H9 (cell line): ENCODE measurements around the gene GPC1. TPM values are rescaled to one million over a fixed set of nuclear protein-coding genes. Genes with fewer than 3 reads are reported as not detected.

Experiments
- DNase-seq: peaks from one replicate; pipeline ENCODE4 v3.0.0-alpha.2; 2017
- H2AFZ ChIP-seq: one replicate; pipeline ENCODE4 v1.6.1; 2013; ENCODE audit warnings: mild to moderate bottlenecking, low read length, control low read depth, moderate library complexity
- H2AK5ac ChIP-seq: 2 replicates; pipeline ENCODE4 v1.6.1; 2013; ENCODE audit warnings: low read length, control low read depth, mixed read lengths; ENCODE audit not compliant: insufficient read length
- H2BK120ac ChIP-seq: one replicate; pipeline ENCODE4 v1.6.1; 2013; ENCODE audit warnings: low read depth, mild to moderate bottlenecking, low read length, control low read depth, inconsistent platforms; ENCODE audit not compliant: poor library complexity, severe bottlenecking
- H2BK12ac ChIP-seq: 2 replicates; pipeline ENCODE4 v1.6.1; 2013; ENCODE audit warnings: low read length, control low read depth, mixed read lengths, low read depth; ENCODE audit not compliant: insufficient read length
- H2BK15ac ChIP-seq: 2 replicates; pipeline ENCODE4 v1.6.1; 2013; ENCODE audit warnings: low read depth, low read length, control low read depth
- H2BK20ac ChIP-seq: one replicate; pipeline ENCODE4 v1.6.1; 2013; ENCODE audit warnings: low read depth, mild to moderate bottlenecking, low read length, control low read depth, inconsistent platforms; ENCODE audit not compliant: poor library complexity, severe bottlenecking
- H2BK5ac ChIP-seq: 2 replicates; pipeline ENCODE4 v1.6.1; 2013; ENCODE audit warnings: low read length, control low read depth, mixed read lengths; ENCODE audit not compliant: insufficient read length
- H3K14ac ChIP-seq: 2 replicates; pipeline ENCODE4 v1.6.1; 2013; ENCODE audit warnings: low read length, control low read depth; ENCODE audit not compliant: insufficient read depth
- H3K18ac ChIP-seq: 2 replicates; pipeline ENCODE4 v1.6.1; 2013; ENCODE audit warnings: low read depth, mild to moderate bottlenecking, mixed read lengths, low read length, control low read depth; ENCODE audit not compliant: insufficient read length
- H3K23ac ChIP-seq: 2 replicates; pipeline ENCODE4 v1.6.1; 2013; ENCODE audit warnings: low read length, control low read depth, mixed read lengths, low read depth; ENCODE audit not compliant: insufficient read length
- H3K23me2 ChIP-seq: 2 replicates; pipeline ENCODE4 v1.6.1; 2013; ENCODE audit warnings: low read depth, mild to moderate bottlenecking, mixed read lengths, low read length, control low read depth; ENCODE audit not compliant: insufficient read length, poor library complexity, severe bottlenecking
- H3K27ac ChIP-seq: 2 replicates; pipeline ENCODE4 v1.5.1; 2013; ENCODE audit warnings: low read length, control low read depth, mixed read lengths, low read depth; ENCODE audit not compliant: insufficient read length
- H3K27me3 ChIP-seq: 2 replicates; pipeline ENCODE4 v1.6.1; 2013; ENCODE audit warnings: low read length, control low read depth, inconsistent platforms; ENCODE audit not compliant: insufficient read depth
- H3K4ac ChIP-seq: 2 replicates; pipeline ENCODE4 v1.6.1; 2013; ENCODE audit warnings: low read depth, mild to moderate bottlenecking, control low read depth, inconsistent platforms, low read length, moderate library complexity
- H3K4me1 ChIP-seq: 2 replicates; pipeline ENCODE4 v1.6.1; 2013; ENCODE audit warnings: low read length, control low read depth, inconsistent platforms; ENCODE audit not compliant: insufficient read depth
- H3K4me2 ChIP-seq: 2 replicates; pipeline ENCODE4 v1.6.1; 2013; ENCODE audit warnings: low read length, control low read depth, mixed read lengths; ENCODE audit not compliant: insufficient read length, insufficient read depth
- H3K56ac ChIP-seq: 2 replicates; pipeline ENCODE4 v1.6.1; 2013; ENCODE audit warnings: low read depth, mild to moderate bottlenecking, mixed read lengths, low read length, control low read depth; ENCODE audit not compliant: insufficient read length
- H3K79me1 ChIP-seq: 2 replicates; pipeline ENCODE4 v1.6.1; 2013; ENCODE audit warnings: low read depth, mild to moderate bottlenecking, moderate library complexity, low read length, control low read depth, inconsistent platforms; ENCODE audit not compliant: insufficient read depth, poor library complexity, severe bottlenecking
- H3K79me2 ChIP-seq: 2 replicates; pipeline ENCODE4 v1.6.1; 2013; ENCODE audit warnings: low read length, control low read depth, inconsistent platforms; ENCODE audit not compliant: insufficient read depth
- H3K9ac ChIP-seq: 2 replicates; pipeline ENCODE4 v1.6.1; 2013; ENCODE audit warnings: low read length, control low read depth, mixed read lengths; ENCODE audit not compliant: insufficient read length; ENCODE audit errors: extremely low read depth
- H3K9me3 ChIP-seq: one replicate; pipeline ENCODE4 v1.6.1; 2013; ENCODE audit warnings: low read depth, low read length, inconsistent platforms; ENCODE audit not compliant: control insufficient read depth
- H3T11ph ChIP-seq: one replicate; pipeline ENCODE4 v1.6.1; 2013; ENCODE audit warnings: mild to moderate bottlenecking, low read length, control low read depth, inconsistent platforms
- H4K20me1 ChIP-seq: one replicate; pipeline ENCODE4 v1.6.1; 2013; ENCODE audit not compliant: control insufficient read depth, insufficient read length, insufficient read depth
- H4K5ac ChIP-seq: 2 replicates; pipeline ENCODE4 v1.6.1; 2013; ENCODE audit warnings: low read depth, mild to moderate bottlenecking, mixed read lengths, low read length, control low read depth; ENCODE audit not compliant: insufficient read length
- H4K8ac ChIP-seq: replicated peaks from 2 replicates; pipeline ENCODE4 v1.6.1; 2013; ENCODE audit warnings: low read length, control low read depth, mixed read lengths, low read depth; ENCODE audit not compliant: insufficient read length
- H4K91ac ChIP-seq: 2 replicates; pipeline ENCODE4 v1.6.1; 2013; ENCODE audit warnings: low read depth, mild to moderate bottlenecking, moderate library complexity, mixed read lengths, low read length, control low read depth; ENCODE audit not compliant: insufficient read length
- H3K27ac Mint-ChIP-seq, 3 experiments: 2 replicates in 2 of 3; 3 replicates in 1 of 3; pipeline ENCODE4 v1.8.0; 2020 to 2021; ENCODE audit warnings: mixed read lengths in 3 of 3, mild to moderate bottlenecking in 1 of 3, moderate library complexity in 1 of 3
- H3K27me3 Mint-ChIP-seq: 2 replicates; pipeline ENCODE4 v1.8.0; 2021; ENCODE audit warnings: low read depth, mild to moderate bottlenecking, moderate library complexity, mixed read lengths
- H3K36me3 Mint-ChIP-seq, 3 experiments: 2 replicates in 2 of 3; 3 replicates in 1 of 3; pipeline ENCODE4 v1.8.0; 2020 to 2021; ENCODE audit warnings: low read depth in 3 of 3, mixed read lengths in 3 of 3; ENCODE audit not compliant: insufficient read depth in 1 of 3
- H3K4me1 Mint-ChIP-seq, 2 experiments: 2 replicates each; pipeline ENCODE4 v1.8.0; 2020; ENCODE audit warnings: mixed read lengths in 2 of 2
- H3K4me3 Mint-ChIP-seq, 2 experiments: 2 replicates in 1 of 2; 3 replicates in 1 of 2; pipeline ENCODE4 v1.8.0; 2020 to 2021; ENCODE audit warnings: mild to moderate bottlenecking in 2 of 2, mixed read lengths in 2 of 2, moderate library complexity in 1 of 2
- H3K9me3 Mint-ChIP-seq, 2 experiments: 2 replicates in 1 of 2; 3 replicates in 1 of 2; pipeline ENCODE4 v1.8.0; 2020; ENCODE audit warnings: mild to moderate bottlenecking in 2 of 2, mixed read lengths in 2 of 2, moderate library complexity in 1 of 2
- CTCF ChIP-seq: fragments of 200-600 bp; sonication (generic); conservative IDR thresholded peaks from 3 replicates; pipeline ENCODE4 v1.8.0; 2021; ENCODE audit warnings: antibody characterized with exemption, mild to moderate bottlenecking
- WGBS: extraction: QIAGEN DNeasy Blood & Tissue Kit; methylation state at CpG from one replicate; pipeline ENCODE4 v1.1.7; 2013; ENCODE audit warnings: missing lambda C conversion rate, low lambda C conversion rate, mixed read lengths; ENCODE audit not compliant: insufficient read length; ENCODE audit errors: extremely low coverage; 5-methylcytosine and 5-hydroxymethylcytosine counted together
- total RNA-seq: library from RNA; stranded (reverse); gene quantifications from 2 replicates; pipeline ENCODE4 v1.2.1, GENCODE V29; 2021

The GPC1 gene
- total RNA-seq, 1 experiment from 2014 or later, result 39.4 TPM

- WGBS, result no CpG with 5 or more reads among the region's 20 CpGs
Observed at GRCh38 chr2:240398661-240399267, 36.7 kb upstream of the GPC1 start.

More at GRCh38 chr2:240398661-240399267, 36.7 kb upstream of the GPC1 start:
- Histone ChIP-seq H3K79me1 (no peaks in the 10 kb centered on the region), H2BK120ac (no peak overlapping the region), H3K4me2 (no peak overlapping the region), H2AFZ (no peak overlapping the region), H4K20me1 (no peaks in the 10 kb centered on the region), H3K79me2 (no peaks in the 10 kb centered on the region), H2BK12ac (no peak overlapping the region), H3T11ph (no peak overlapping the region), H2AK5ac (no peak overlapping the region), H3K27me3 (no peaks in the 10 kb centered on the region), H3K18ac (no peak overlapping the region), H3K23me2 (no peaks in the 10 kb centered on the region), H3K4ac (no peak overlapping the region), H3K27ac (no peak overlapping the region), H3K14ac (no peak overlapping the region; the same call in 1 of the 2 replicates), H3K9me3 (no peaks in the 10 kb centered on the region), H2BK15ac (no peak overlapping the region), H3K23ac (no peak overlapping the region), H4K8ac (no peak overlapping the region), H3K9ac (no peak overlapping the region), H2BK20ac (no peak overlapping the region), H3K4me1 (no peaks in the 10 kb centered on the region), H4K91ac (no peak overlapping the region), H2BK5ac (no peak overlapping the region), H4K5ac (no peak overlapping the region), H3K56ac (no peak overlapping the region)
- Mint-ChIP-seq H3K27ac (no peak overlapping the region), H3K9me3 (no peaks in the 10 kb centered on the region), H3K27me3 (peaks cover 6% of the 10 kb centered on the region), H3K4me3 (no peak overlapping the region), H3K4me1 (peaks cover 7% of the 10 kb centered on the region in 2 experiments), H3K36me3 (no peaks in the 10 kb centered on the region)
- DNase-seq, result peak; percentile 22
- TF ChIP-seq CTCF, result no peak
